Measurements from ENCODE around the gene ABCD3.

ABCD3 gene

DNA sequence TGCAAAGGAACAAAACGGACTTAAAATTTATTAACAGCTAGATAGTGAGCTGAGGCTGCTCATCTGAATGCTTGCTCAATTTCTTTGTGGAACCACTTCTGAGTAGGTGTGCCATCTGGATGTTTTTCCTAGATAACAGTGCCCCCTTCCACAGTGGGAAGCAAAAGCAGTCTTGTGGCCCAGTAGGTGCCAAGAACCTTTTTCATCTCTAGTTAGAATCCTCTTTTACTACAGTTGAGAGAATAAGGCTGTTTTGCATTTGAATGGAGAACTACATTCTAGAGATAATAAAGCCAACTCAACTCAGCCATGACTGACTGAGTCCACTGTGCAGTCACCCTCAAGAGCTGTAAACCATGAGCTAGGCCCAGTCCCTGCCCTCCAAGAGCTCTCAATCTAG lies 110.1 kb downstream of the ABCD3 start:
- DNase-seq, result no peak

GRCh38 chr1:94528826-94529225 lies 110.6 kb downstream of the ABCD3 start:
- DNase-seq, result no peak

DNA sequence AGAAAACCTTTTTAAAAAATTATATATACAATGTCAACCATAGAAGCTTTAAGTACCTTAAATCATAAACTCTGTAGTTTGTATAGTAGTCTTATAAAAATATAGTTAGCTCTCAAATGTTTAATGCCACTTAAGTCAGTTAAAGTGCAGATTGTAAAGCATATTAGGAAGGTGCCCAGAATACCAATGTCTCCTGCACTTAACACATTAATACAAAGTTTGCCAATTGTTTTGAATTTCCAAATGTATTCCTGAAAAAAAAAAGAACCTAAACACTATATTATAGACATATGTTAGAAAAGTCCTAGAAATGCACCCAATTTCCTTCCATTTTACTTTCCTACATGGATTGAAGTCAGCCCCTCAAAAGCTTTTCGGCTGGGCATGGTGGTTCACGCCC lies 111.2 kb downstream of the ABCD3 start:
- DNase-seq, result no peak

DNA sequence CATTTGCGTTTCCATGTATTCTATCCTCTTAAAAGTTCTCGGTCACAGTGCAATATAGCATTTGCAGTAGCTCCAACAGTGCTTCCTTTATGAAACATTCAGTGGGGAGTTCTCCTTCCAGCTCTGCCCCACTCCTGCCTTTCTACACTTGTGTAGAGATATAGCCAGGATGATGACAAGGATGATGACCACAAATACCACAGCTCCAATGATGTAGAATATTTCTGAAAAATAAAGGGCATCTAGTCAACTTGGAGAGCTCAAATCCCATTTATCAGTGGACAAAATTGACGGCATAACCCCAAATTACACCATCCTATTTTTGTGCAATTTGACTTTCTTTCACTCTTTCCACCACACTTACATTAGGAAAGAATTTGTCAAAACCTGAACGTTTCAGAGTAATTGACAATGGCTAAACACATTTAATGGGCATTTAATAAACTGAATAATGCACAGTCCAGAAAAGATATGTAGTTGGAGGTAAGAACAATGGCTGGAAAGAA lies 112.2 kb downstream of the ABCD3 start:
- no peak for DNase-seq

DNA sequence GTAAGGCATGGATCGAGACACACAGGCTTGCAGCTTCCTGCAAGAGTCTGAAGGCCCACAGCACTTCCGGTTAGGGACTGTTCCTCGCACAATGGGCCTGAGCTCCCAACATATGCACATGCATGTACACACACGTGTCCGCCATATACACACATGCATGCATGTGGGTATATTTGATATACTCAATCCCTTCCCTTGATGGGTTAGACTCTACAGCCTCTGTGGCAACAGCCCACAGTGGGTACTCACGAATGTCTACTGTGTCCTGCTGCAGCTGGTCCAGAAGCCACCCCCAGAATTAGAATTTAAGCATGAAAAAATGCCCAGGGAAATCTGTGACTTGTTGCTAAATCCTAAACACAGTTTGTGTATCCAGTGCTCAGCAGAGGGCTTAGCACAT lies 113.5 kb downstream of the ABCD3 start:
- no peak for DNase-seq

DNA sequence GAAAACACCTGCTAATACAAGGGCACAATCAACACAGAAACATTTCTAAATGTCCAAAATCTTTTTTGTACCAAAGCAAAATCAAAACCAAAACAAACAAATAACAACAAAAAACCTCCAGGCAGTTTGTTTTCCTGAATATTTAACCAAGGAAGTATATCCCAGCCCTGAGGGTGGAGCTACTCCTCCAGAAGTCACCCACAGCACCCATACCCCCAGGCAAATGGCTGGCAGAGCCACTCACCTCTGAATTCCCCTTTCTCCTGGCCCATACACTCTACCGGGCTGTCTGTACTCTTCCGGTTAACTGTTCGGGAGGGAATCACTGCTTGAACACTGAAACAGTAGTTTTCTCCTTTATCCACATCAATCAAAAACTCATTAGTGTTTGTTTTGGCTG lies 113.9 kb downstream of the ABCD3 start:
- no peak for DNase-seq

GRCh38 chr1:94535095-94535494 lies 116.9 kb downstream of the ABCD3 start:
- DNase-seq, result no peak

GRCh38 chr1:94535879-94536278 lies 117.7 kb downstream of the ABCD3 start:
- DNase-seq, result no peak

DNA sequence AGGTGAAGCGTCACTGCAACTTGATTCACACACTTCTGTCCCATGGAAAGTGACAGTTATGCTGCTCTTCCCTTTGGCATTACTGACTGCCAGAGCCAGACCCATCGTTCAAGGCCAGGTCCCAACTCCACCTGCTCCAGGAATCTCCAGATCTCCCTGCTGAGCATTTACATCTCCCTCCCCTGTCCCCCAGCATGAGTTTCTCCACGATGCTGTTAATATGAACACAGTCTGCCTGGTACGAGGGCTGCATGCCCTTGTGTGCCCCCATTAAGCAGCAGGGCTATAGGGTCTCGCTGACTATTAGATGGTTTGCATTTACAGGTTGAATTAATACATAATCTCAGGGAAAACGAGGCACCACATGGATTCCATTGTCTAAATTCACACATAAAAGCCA lies 119.1 kb downstream of the ABCD3 start:
- no peak for DNase-seq

- DNase-seq, result no peak
These were observed 120.1 kb downstream of the ABCD3 start for GRCh38 chr1:94538243-94538827.

DNA sequence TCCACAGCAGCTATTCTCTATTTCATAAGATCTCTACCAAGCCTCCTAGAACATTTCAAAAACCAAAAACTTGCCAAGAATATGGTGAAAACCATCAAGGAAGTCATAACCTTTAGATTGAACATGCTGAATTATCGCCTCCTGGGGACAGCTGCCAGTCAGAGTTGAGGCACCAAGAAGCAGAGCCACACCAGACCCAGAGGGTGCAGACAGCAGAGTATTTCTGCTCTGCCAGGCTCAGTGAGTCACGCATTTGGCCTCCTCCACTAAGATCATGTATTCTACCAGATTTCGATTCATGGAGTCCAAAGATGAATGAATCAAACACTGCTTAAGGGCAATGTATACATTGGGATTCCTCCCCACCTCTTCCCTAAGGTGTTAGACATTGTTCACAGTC lies 121.3 kb downstream of the ABCD3 start:
- DNase-seq, result no peak

DNA sequence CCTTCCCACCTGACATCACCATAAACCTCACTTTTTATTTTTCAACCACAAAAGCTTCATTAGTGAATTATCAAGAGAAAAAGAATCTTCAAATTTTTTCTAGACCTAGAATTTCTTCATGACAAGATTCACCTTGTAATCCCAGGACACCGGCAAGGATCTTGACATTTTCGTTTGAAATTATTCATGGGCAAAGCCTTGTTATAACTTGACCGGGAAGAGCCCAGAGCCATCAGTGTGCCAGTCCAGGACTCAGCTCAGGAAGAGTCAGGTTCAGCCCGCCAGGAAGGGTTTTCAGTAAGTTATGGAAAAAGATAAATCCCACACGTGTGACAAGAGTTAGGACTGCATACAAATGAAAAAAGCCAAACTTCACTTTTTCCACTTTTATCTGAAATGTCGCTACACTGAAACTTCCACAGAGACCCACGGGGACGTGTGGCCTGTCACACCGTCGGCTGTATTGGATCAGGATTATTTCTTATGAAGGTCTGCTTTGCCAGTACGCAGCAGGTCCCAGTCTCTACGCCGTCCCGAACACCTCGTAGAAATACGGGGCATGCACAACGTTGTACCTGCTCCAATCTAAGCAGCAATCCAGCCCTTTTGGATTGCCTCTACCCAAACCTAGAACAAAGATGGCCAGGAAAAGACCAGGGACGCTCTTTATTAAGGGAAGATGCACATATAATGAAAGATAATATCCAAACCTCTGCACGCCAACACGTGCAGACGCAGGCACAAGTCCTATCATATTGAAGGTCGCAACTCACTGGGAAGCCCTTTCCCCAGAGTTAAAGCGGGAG lies 122.5 kb downstream of the ABCD3 start:
- no peak for DNase-seq

DNA sequence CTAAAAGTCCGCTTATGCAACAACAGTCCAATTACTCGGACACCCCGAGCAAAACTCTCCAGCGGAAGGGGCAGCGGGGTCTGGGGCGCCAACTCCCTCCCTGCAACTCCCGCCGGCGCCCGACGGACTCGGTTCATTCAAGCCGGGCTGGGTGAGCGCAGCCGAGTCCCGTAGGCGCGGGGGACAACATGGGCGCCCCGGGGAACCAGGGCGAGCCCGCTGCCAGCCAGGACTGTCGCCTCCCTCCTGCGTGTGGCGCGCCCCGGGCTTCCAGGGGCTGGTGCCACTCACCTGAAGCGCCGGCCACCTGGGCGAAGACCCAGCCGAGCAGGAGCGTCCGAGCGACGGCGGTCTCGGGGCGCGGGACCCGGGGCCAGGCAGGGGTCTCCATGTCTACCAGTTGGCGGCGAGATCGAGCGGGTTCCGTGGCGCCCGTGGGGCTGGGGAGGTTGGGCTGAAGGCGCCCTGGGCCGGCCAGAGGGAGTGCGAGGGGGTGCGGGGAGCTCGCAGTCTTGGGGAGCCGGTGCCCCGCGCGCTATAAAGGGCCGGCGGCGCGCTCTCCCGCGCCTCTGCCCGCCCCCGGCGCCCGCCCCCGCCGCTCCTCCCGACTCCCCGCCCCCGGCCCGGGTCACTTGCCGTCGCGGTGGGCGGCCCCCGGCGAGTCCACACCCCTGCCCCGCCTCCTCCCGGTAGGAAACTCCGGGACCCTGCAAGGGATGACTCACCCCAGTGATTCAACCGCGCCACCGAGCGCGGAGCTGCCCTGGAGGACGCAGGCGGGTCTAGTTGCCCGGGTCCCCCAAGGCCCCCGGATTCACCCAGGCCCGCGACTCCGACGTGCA lies 123.3 kb downstream of the ABCD3 start, which contains the start of gene F3:
Gene F3, minus strand, starts transcription at position 514 of the 842 bp plus-strand sequence. Its CDS starts 123 bp downstream, at position 391.
- peak; percentile 51 to 70 for DNase-seq

DNA sequence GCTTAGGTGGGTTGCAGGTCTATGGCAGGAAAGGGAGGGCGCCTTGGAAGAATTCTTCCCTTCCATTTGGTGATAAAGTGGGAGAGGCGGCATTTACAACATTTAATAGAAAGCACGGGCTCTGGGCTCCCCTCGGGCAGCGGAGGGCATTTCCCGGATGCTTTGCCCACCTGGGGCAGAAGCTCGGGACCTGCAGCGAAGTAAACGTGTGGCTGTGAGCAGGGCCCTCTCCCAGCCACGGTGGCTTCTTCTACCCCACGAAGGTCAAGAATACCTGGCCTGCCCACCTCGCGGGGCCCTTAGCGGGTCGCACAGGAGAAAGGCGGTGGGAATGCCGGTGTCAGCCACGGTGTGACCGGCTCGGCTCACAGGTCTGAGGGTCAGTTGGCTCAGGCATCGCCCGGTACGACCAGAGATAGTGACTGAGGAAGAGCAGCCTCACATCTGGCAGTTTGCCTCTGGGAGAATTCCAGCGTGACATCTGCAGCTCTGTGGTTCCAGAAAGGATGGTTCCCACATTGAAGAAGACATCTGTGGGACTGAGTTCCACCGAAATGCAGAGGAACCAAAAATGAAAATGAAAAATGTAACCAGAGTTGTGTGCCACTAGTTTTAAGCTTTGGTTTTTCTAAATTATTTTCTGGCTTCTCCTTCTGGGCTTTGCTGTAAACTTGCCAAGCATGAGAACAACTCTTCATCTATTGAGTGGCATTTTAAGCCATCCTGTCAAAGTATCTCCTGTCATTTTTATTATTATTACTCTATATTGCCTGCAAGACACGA lies 124.1 kb downstream of the ABCD3 start:
- DNase-seq, result no peak

GRCh38 chr1:94543001-94543400 lies 124.8 kb downstream of the ABCD3 start:
- no peak for DNase-seq

GRCh38 chr1:94543893-94544635 lies 125.9 kb downstream of the ABCD3 start:
- no peak for DNase-seq

- no peak for DNase-seq
These were observed 126.7 kb downstream of the ABCD3 start for GRCh38 chr1:94544706-94545490.

GRCh38 chr1:94549706-94550105 lies 131.5 kb downstream of the ABCD3 start:
- no peak for DNase-seq

GRCh38 chr1:94550396-94550795 lies 132.2 kb downstream of the ABCD3 start:
- no peak for DNase-seq

DNA sequence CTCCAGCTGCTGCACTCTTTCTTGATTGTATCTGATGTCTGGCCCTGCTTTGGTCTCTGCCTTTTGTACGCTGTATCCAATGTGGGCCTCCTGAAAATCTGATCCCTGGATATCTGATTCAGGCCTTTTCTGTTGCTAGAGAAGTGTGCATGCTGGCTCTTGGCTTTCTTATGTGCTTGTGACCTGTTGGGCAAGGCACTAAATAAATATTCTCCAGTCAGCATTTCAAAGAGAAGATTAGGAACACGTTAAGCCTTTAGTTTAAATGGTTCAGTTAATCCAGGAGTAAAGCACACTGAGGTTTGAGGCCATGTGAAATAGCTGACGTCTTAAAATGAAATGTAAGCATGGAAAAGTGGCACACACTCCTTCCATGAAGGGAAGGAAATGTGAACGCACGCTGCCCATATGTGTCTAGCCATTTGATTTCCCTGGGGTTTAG lies 132.6 kb downstream of the ABCD3 start:
- DNase-seq, result no peak

GRCh38 chr1:94551449-94551848 lies 133.3 kb downstream of the ABCD3 start:
- DNase-seq, result no peak

Data from SW 1271 (cell line).